ENCODE data around the gene TVP23A.
"Not testable (repeated sequence)": the region's sequence is repeated elsewhere in the genome, so short reads cannot be mapped to it uniquely, and the experiment has no call there.

TVP23A gene

GRCh38 chr16:10791048-10791447 lies 27.5 kb downstream of the TVP23A start:
- TF ChIP-seq, protein P1, sequence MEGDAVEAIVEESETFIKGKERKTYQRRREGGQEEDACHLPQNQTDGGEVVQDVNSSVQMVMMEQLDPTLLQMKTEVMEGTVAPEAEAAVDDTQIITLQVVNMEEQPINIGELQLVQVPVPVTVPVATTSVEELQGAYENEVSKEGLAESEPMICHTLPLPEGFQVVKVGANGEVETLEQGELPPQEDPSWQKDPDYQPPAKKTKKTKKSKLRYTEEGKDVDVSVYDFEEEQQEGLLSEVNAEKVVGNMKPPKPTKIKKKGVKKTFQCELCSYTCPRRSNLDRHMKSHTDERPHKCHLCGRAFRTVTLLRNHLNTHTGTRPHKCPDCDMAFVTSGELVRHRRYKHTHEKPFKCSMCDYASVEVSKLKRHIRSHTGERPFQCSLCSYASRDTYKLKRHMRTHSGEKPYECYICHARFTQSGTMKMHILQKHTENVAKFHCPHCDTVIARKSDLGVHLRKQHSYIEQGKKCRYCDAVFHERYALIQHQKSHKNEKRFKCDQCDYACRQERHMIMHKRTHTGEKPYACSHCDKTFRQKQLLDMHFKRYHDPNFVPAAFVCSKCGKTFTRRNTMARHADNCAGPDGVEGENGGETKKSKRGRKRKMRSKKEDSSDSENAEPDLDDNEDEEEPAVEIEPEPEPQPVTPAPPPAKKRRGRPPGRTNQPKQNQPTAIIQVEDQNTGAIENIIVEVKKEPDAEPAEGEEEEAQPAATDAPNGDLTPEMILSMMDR (IDR thresholded peaks at IDR 0.05): no peak
- no peak for TF ChIP-seq ZFX (IDR thresholded peaks at IDR 0.05; ENCODE audit: borderline replicate concordance)
- H3K27ac ChIP-seq: no peak overlapping the region

- H3K27ac ChIP-seq: not testable (repeated sequence)
These were observed 30.0 kb downstream of the TVP23A start for GRCh38 chr16:10788630-10789029.

DNA sequence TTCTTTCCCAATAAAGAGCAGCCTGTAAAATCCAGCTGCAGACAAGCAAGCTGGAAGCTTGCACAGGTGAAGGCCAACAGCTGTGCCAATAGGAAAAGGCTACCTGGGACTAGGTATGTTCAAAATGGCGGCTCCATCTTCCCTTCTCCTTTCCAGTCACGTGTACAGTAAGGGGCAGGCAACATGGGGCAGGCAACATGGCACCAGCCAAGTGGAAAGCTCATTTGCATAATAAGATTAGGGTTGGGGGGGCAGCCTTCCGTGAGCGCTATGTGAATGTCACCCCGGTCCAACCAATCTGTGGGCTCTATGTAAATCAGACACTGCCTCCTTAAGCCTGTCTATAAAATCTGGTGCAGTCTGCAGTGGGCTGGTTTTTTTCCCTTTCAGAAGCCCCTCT lies 31.3 kb downstream of the TVP23A start:
- TF ChIP-seq ZFX (IDR thresholded peaks at IDR 0.05; ENCODE audit: borderline replicate concordance): no peak
- TF ChIP-seq, protein P1 (IDR thresholded peaks at IDR 0.05): no peak
- H3K27ac ChIP-seq: no peak overlapping the region

GRCh38 chr16:10782628-10783027 lies 36.0 kb downstream of the TVP23A start:
- no peak overlapping the region for H3K27ac ChIP-seq
- TF ChIP-seq, protein P1 (IDR thresholded peaks at IDR 0.05): no peak
- TF ChIP-seq ZFX (IDR thresholded peaks at IDR 0.05; ENCODE audit: borderline replicate concordance): no peak

DNA sequence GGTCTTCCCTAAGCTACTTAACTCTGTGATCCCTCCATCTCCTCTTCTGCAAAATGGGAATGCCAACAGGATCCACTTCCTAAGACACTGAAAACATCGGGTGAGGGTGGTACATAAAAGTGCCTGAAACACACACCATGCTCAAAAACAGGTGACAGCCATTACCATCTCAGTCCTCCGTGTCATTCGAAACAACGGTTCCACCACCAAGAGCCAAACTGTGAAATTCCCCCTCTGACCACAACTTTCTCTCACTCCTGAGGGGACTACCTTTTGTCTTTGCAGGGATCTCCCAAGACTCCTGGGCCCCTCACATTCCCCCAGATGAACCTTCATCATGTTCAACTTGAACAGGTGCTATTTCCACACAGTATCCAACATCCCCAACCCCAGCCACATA lies 38.0 kb downstream of the TVP23A start:
- TF ChIP-seq ZFX (IDR thresholded peaks at IDR 0.05; ENCODE audit: borderline replicate concordance): no peak
- TF ChIP-seq, protein P1 (IDR thresholded peaks at IDR 0.05): no peak
- no peak overlapping the region for H3K27ac ChIP-seq

DNA sequence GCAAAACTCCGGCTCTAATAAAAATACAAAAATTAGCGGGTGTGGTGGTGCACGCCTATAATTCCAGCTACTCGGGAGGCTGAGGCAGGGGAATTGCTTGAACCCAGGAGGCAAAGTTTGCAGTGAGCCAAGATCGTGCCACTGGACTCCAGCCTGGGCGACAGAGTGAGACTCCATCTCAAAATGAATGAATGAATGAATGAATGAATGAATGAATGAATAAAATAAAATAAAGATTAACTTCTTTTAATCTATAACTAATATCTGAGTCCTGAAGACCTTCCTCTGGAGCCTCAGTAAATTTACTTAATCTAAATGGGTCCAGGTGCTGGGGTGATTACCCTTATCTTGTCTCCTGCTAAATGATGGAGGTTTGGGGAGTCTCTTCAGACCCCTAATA lies 38.7 kb downstream of the TVP23A start:
- H3K27ac ChIP-seq: not testable (repeated sequence)

- TF ChIP-seq, protein P1 (IDR thresholded peaks at IDR 0.05): no peak
- TF ChIP-seq ZFX (IDR thresholded peaks at IDR 0.05; ENCODE audit: borderline replicate concordance): no peak
- no peak overlapping the region for H3K27ac ChIP-seq
These were observed 41.2 kb downstream of the TVP23A start for GRCh38 chr16:10777356-10777755.

- not testable (repeated sequence) for H3K27ac ChIP-seq
These were observed 41.7 kb downstream of the TVP23A start for GRCh38 chr16:10776923-10777322.

GRCh38 chr16:10776280-10776679 lies 42.3 kb downstream of the TVP23A start:
- no peak overlapping the region for H3K27ac ChIP-seq
- no peak for TF ChIP-seq ZFX (IDR thresholded peaks at IDR 0.05; ENCODE audit: borderline replicate concordance)
- TF ChIP-seq, protein P1 (IDR thresholded peaks at IDR 0.05): no peak
